Mesendoderm (in vitro differentiated cells): ENCODE measurements around the gene MATN1.

Experiments used
- DNase-seq: peaks from one replicate; pipeline ENCODE4 v3.0.0; 2013
- H2AK5ac ChIP-seq: 2 replicates; pipeline ENCODE4 v1.6.1; 2013; ENCODE audit warnings: low read length, inconsistent platforms
- H2BK120ac ChIP-seq: 2 replicates; pipeline ENCODE4 v1.6.1; 2013; ENCODE audit warnings: low read depth, mild to moderate bottlenecking, low read length, moderate library complexity, mixed read lengths
- H2BK15ac ChIP-seq: replicated peaks from 2 replicates; pipeline ENCODE4 v1.6.1; 2013; ENCODE audit warnings: low read depth, mild to moderate bottlenecking, moderate library complexity
- H2BK5ac ChIP-seq: 2 replicates; pipeline ENCODE4 v1.6.1; 2013; ENCODE audit warnings: low read length, inconsistent platforms
- H3K18ac ChIP-seq: 2 replicates; pipeline ENCODE4 v1.6.1; 2013; ENCODE audit warnings: mild to moderate bottlenecking, low read length, mixed read lengths
- H3K23ac ChIP-seq: one replicate; pipeline ENCODE4 v1.6.1; 2013; ENCODE audit warnings: low read length
- H3K27ac ChIP-seq: 2 replicates; pipeline ENCODE4 v1.5.1; 2013; ENCODE audit warnings: low read depth, mild to moderate bottlenecking, inconsistent platforms, low read length, moderate library complexity
- H3K27me3 ChIP-seq: 2 replicates; pipeline ENCODE4 v1.6.1; 2013; ENCODE audit warnings: low read length, control low read depth, mild to moderate bottlenecking, inconsistent platforms; ENCODE audit not compliant: insufficient read depth, poor library complexity
- H3K36me3 ChIP-seq: 2 replicates; pipeline ENCODE4 v1.6.1; 2013; ENCODE audit warnings: low read length, inconsistent platforms; ENCODE audit not compliant: control insufficient read depth, insufficient read depth
- H3K4ac ChIP-seq: one replicate; pipeline ENCODE4 v1.6.1; 2013; ENCODE audit warnings: low read depth, mild to moderate bottlenecking, low read length, moderate library complexity
- H3K4me1 ChIP-seq: 2 replicates; pipeline ENCODE4 v1.6.1; 2013; ENCODE audit warnings: low read depth, low read length, inconsistent platforms; ENCODE audit not compliant: control insufficient read depth
- H3K4me2 ChIP-seq: 2 replicates; pipeline ENCODE4 v1.6.1; 2013; ENCODE audit warnings: low read length
- H3K4me3 ChIP-seq: 2 replicates; pipeline ENCODE4 v1.5.1; 2013; ENCODE audit warnings: mild to moderate bottlenecking, low read length
- H3K56ac ChIP-seq: one replicate; pipeline ENCODE4 v1.6.1; 2013; ENCODE audit warnings: low read length
- H3K79me1 ChIP-seq: 2 replicates; pipeline ENCODE4 v1.6.1; 2013; ENCODE audit warnings: low read length, inconsistent platforms
- H3K79me2 ChIP-seq: 2 replicates; pipeline ENCODE4 v1.6.1; 2013; ENCODE audit warnings: mild to moderate bottlenecking, low read length; ENCODE audit not compliant: control insufficient read depth, insufficient read depth
- H3K9ac ChIP-seq: 2 replicates; pipeline ENCODE4 v1.6.1; 2013; ENCODE audit warnings: low read length, inconsistent platforms
- H4K5ac ChIP-seq: one replicate; pipeline ENCODE4 v1.6.1; 2013; ENCODE audit warnings: low read length
- H4K8ac ChIP-seq: one replicate; pipeline ENCODE4 v1.6.1; 2013; ENCODE audit warnings: low read depth, mild to moderate bottlenecking, control low read depth, low read length, moderate library complexity
- WGBS: extraction: QIAGEN DNeasy Blood & Tissue Kit; methylation state at CpG from one replicate; pipeline ENCODE4 v1.1.7; 2013; ENCODE audit warnings: low lambda C conversion rate, missing lambda C conversion rate; ENCODE audit not compliant: insufficient coverage; ENCODE audit errors: extremely low coverage; 5-methylcytosine and 5-hydroxymethylcytosine counted together

The MATN1 gene

DNA sequence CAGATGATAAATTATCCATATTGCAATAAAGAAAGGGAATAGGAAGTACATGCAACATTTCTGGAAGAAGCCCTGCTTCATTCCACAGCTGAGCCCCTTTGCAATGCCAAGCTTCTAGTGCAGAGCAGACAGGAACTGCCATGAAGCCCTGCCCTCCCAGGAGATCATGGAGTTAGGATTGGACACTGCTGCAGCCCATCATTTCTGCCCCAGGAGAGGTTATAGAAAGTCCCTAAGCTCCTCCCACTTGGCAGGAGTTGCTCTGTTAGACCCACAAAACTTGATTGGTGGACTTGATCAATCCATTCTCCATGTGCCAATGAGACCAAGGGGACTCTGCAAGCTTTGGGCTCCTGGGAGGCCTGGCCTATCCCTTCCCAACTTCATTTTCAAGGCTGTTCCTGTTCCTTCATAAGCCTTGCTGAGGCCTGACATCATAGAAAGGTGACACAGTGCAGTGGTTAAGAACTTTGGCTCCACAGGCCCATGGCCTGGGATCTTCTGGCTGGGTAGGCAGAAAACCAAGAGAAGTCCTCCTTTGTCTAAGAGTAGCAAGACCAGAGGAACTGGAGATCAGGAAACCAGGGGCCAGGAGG lies 35.5 kb upstream of the MATN1 start:
- Histone ChIP-seq H3K23ac (no peak overlapping the region), H2BK120ac (no peak overlapping the region), H2AK5ac (no peak overlapping the region), H2BK5ac (no peak overlapping the region), H3K56ac (no peak overlapping the region), H3K27ac (no peak overlapping the region), H3K79me1 (no peaks in the 10 kb centered on the region), H3K4me3 (no peak overlapping the region), H4K8ac (no peak overlapping the region), H3K18ac (no peak overlapping the region), H3K4ac (no peak overlapping the region), H3K4me2 (no peak overlapping the region), H3K4me1 (no peaks in the 10 kb centered on the region), H3K27me3 (no peaks in the 10 kb centered on the region), H4K5ac (no peak overlapping the region), H3K36me3 (no peaks in the 10 kb centered on the region), H2BK15ac (no peak overlapping the region), H3K9ac (no peak overlapping the region), H3K79me2 (no peaks in the 10 kb centered on the region)
- peak; percentile 71 for DNase-seq

DNA sequence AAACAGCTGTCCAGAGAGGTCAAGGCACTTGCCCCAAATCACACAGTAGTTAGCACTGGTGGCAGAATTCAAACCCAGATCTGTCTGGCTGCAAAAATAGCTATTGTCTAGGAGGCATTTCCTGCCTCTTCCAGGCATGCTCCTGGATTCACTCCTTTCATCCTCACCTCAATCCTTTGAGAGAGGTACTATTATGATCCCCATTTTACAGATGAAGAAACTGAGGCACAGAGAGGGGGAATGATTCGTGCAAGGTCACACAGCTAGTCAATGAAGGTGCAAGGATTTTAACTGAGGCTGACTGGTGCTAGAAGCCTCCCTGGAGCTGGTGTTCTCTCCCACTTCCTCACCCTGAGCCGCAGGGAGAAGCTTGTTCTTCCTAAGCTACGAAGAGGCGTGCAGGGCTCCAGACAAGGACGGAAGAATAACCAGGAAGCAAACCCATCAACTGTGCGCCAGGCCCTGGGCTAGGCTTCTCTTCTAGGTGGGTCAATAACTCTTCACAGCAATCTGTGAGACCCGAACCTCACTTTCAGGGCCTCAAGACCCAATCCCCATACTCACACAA lies 34.8 kb upstream of the MATN1 start:
- WGBS: no CpG with 5 or more reads among the region's 7 CpGs
- Histone ChIP-seq H4K5ac (no peak overlapping the region), H2BK5ac (no peak overlapping the region)

DNA sequence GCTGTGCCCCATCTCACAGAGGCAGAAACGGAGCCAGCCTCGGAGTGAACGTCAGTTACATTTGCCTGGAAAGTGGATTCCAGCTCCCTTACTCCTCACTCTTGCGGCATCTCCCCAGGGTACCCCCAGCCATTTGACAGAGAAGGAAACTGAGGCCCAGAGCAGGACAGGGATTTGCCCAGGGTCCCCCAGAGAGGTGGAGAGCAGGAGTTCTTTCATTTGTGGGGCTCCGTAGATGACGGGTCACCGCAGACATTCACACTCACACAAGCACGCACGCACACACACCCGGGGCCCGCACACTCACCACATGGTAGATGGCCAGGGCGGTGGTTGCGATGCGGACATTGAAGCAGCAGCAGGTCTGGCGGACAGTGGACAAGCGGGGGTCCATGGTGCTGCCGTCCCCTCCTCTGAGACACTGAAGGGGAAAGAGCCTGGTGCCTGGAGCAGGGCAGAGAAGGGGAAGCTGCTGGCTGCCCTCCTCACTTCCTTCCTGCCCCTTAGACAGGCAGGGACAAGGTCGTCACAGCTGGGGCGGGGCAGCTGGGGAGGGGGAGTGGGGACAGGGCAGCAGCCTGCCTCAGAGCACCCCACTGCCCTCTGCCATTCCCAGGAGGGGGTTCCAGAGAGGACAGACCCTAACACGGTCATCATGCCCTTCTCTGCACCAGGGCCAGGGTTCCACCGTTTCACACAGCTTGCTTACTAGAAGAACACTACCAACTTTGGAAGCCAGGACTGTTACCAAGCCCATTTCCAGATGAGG lies 34.2 kb upstream of the MATN1 start, which contains the start of gene LAPTM5:
TSS of gene LAPTM5 (minus strand) at position 423 of the 769 bp plus-strand sequence. CDS start at position 394, 29 bp downstream.
- Histone ChIP-seq H4K8ac (no peak within 1 kb of the TSS), H3K56ac (peak within 1 kb of the TSS; percentile 36), H3K79me2 (no peaks in the 10 kb centered on the region), H3K79me1 (no peaks in the 10 kb centered on the region), H4K5ac (no peak within 1 kb of the TSS), H3K4me1 (no peaks in the 10 kb centered on the region), H3K23ac (no peak within 1 kb of the TSS), H3K18ac (no peak within 1 kb of the TSS), H2BK15ac (no peak within 1 kb of the TSS), H3K4ac (no peak within 1 kb of the TSS), H3K9ac (no peak within 1 kb of the TSS), H3K27me3 (no peaks in the 10 kb centered on the region), H3K4me2 (no peak within 1 kb of the TSS), H3K4me3 (no peak within 1 kb of the TSS), H2AK5ac (no peak within 1 kb of the TSS), H2BK5ac (no peak within 1 kb of the TSS), H2BK120ac (no peak within 1 kb of the TSS), H3K27ac (no peak within 1 kb of the TSS), H3K36me3 (no peaks in the 10 kb centered on the region)
- WGBS: no CpG with 5 or more reads among the region's 21 CpGs
- DNase-seq: no peak

More for the DNA sequence above, 34.8 kb upstream of the MATN1 start:
- Histone ChIP-seq H3K79me1 (no peaks in the 10 kb centered on the region), H3K18ac (no peak overlapping the region), H3K4ac (no peak overlapping the region), H3K27ac (no peak overlapping the region), H3K4me1 (no peaks in the 10 kb centered on the region), H3K27me3 (no peaks in the 10 kb centered on the region), H3K4me3 (no peak overlapping the region), H2AK5ac (no peak overlapping the region), H3K56ac (no peak overlapping the region), H3K36me3 (no peaks in the 10 kb centered on the region), H3K23ac (no peak overlapping the region), H2BK15ac (no peak overlapping the region), H3K4me2 (no peak overlapping the region), H3K79me2 (no peaks in the 10 kb centered on the region), H2BK120ac (no peak overlapping the region), H3K9ac (no peak overlapping the region), H4K8ac (no peak overlapping the region)
- no peak for DNase-seq

DNA sequence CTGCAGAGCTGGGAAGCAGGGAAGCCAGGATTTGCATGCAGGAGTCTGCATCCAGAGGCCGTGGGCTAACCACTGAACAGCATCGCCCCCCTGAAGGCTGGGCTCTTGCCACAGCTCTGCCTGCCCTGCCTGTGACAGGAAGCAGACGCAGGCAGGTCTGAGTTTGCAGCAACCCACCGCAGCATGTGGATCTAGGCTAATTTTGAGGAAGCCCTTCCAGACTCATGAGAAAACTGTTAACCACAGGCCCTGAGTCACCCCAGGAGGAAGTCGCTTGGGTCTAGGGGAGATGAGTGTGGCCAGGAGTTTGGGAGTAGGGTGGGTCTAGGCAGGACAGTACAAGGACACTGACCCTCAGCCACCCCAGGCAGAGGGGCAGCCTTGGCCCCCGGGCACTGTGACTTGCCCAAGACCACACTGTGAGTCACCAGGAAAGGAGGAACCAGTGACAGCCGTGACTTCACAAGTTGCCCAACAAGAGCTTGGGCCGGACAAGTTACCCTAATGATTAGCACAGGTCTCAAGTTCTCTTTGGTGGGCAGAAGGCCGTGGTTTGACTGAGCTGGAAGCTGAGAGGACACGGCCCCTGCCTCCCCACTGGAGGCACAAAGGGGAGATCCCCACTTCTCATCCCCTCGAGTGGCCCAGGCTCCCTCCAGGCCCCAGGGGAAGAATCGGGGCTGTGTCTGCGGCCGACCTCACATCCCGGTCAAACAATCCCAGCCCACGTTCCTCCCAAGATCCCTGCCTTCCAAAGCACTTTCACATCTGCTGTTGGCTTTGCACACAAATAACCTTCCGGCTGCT lies 33.4 kb upstream of the MATN1 start:
- H3K4me1 ChIP-seq: no peaks in the 10 kb centered on the region
- H3K18ac ChIP-seq: no peak overlapping the region
- H3K79me1 ChIP-seq: no peaks in the 10 kb centered on the region
- no peak overlapping the region for H2BK120ac ChIP-seq
- H3K9ac ChIP-seq: no peak overlapping the region
- H3K4me3 ChIP-seq: no peak overlapping the region
- H2BK15ac ChIP-seq: no peak overlapping the region
- H3K56ac ChIP-seq: no peak overlapping the region
- H3K27me3 ChIP-seq: no peaks in the 10 kb centered on the region
- no peak overlapping the region for H2BK5ac ChIP-seq
- DNase-seq: peak; percentile 68
- H3K27ac ChIP-seq: no peak overlapping the region
- H4K8ac ChIP-seq: no peak overlapping the region
- no peak overlapping the region for H3K23ac ChIP-seq
- H3K36me3 ChIP-seq: no peaks in the 10 kb centered on the region
- H2AK5ac ChIP-seq: no peak overlapping the region
- WGBS: no CpG with 5 or more reads among the region's 17 CpGs
- H3K4me2 ChIP-seq: no peak overlapping the region
- H4K5ac ChIP-seq: no peak overlapping the region
- no peak overlapping the region for H3K4ac ChIP-seq
- no peaks in the 10 kb centered on the region for H3K79me2 ChIP-seq

DNA sequence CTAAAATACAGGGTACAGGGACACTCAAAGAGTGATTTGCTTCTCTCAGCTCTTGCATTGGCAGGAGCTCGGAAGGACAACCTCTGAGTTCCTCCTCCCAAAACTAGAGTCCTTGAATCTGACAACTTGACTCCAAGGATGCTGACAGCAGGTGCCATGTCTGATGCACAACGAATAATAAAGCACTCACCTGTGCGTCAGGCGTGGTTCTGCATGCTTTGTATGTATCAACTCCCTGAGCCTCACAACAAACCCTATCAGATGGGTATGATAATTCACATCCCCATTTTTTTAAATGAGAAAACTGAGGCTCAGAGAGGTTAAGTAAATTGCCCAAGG lies 32.8 kb upstream of the MATN1 start:
- H3K18ac ChIP-seq: no peak overlapping the region
- no peak overlapping the region for H2BK5ac ChIP-seq
- H3K36me3 ChIP-seq: no peaks in the 10 kb centered on the region
- no peaks in the 10 kb centered on the region for H3K4me1 ChIP-seq
- no peak overlapping the region for H2AK5ac ChIP-seq
- H3K27ac ChIP-seq: no peak overlapping the region
- H3K4me2 ChIP-seq: no peak overlapping the region
- no peak overlapping the region for H3K23ac ChIP-seq
- H3K79me2 ChIP-seq: no peaks in the 10 kb centered on the region
- no peak overlapping the region for H2BK15ac ChIP-seq
- H3K4ac ChIP-seq: no peak overlapping the region
- no peak overlapping the region for H4K5ac ChIP-seq
- H3K9ac ChIP-seq: no peak overlapping the region
- no peak overlapping the region for H4K8ac ChIP-seq
- WGBS: no CpG with 5 or more reads among the region's 4 CpGs
- no peaks in the 10 kb centered on the region for H3K79me1 ChIP-seq
- no peak for DNase-seq
- no peak overlapping the region for H2BK120ac ChIP-seq
- H3K56ac ChIP-seq: no peak overlapping the region
- no peaks in the 10 kb centered on the region for H3K27me3 ChIP-seq
- no peak overlapping the region for H3K4me3 ChIP-seq
